Left forelimb (tissue), 1 donor: ENCODE data around the gene NACC2.

Experiments
- DNase-seq: peaks from one replicate; pipeline ENCODE4 v3.0.0-alpha.2; 2018; ENCODE audit warnings: low spot score

The NACC2 gene

GRCh38 chr9:136011703-136012496 is 83.2 kb downstream of the NACC2 start:
- no peak for DNase-seq

- no peak for DNase-seq
Observed at GRCh38 chr9:136011376-136011702, 83.8 kb downstream of the NACC2 start.

- DNase-seq, result no peak
Observed at GRCh38 chr9:136010615-136011361, 84.3 kb downstream of the NACC2 start.

DNA sequence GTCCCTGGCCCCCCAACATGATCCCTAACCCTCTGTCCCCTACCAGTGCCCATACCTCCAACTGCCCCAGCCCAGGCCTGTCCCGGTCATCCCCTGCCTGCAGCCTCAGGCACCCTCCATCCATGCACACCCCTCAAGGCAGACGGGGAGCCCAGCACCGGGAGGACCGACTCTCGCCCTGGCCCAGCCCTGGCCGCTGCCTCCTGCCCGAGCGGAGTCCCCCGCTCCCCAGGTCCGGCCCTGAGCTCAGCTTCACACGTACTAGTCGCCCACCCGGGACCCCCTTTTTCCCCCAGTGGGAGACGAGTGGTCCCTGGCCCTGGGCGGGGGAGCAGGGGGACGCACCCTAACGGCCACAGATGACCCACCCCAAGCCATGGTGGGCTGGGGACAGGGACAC is 84.9 kb downstream of the NACC2 start:
- DNase-seq, result no peak

DNA sequence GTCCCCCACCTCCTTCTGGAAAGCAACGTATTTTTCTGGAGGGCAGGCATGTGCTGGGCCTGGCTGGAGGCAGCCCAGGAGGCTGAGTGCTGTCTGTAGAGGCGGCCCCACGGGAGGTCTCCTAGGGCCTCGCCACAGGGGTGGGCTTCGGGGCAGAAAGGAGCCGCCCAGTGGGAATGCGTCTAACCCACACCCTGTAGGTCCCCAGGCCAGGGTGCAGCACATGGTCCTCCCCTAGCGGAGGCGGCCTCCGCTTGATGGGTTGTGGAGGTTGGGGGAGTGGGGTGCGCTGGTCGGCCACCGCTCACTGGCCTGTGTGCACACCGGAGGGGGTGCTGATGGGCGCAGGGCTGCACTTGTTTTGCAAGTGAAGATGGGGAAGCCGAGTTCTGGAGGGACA is 85.6 kb downstream of the NACC2 start:
- no peak for DNase-seq

DNA sequence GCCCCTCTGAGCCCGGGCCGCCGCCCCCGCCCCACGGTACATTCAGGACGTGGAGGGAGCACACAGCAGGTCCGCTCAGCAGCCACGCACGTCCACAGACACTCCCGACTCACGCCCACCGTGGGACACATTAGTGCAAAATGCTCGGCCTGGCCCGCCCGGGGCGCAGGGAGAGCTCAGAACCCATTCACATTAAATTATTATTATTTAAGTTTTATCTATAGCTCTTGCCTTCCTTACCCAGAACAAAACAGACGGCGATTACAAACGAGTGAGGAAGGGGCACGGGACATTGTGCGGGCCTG is 86.4 kb downstream of the NACC2 start:
- no peak for DNase-seq

- no peak for DNase-seq
Observed at GRCh38 chr9:136007934-136008692, 87.0 kb downstream of the NACC2 start.

DNA sequence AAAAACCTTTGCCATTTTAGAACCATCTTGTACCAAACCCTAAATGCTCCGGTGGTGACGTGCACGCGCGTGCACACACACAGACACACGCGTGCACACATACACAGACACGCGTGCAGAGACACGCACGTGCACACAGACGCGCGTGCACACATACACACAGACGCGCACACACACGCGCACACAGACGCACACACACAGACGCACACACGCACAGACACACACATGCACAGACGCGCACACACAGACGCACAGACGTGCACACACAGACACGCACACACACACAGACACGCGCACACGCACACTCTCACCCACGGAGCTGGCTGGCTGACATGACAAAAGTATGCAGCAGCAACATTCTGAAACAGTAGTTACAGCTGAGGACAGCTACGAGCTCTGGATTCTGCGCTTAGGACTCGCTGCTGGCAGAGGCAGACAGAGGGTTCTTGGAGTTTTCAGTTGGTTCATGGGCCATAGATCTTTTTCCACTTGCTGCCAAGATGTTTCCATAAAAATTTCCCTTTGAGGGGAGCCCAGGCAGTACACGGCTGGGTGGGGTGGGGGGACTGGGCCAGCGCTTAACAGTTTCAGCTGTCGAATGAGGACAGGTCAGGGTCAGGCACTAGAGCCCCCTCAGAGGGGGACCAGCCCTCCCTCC is 87.7 kb downstream of the NACC2 start:
- no peak for DNase-seq

DNA sequence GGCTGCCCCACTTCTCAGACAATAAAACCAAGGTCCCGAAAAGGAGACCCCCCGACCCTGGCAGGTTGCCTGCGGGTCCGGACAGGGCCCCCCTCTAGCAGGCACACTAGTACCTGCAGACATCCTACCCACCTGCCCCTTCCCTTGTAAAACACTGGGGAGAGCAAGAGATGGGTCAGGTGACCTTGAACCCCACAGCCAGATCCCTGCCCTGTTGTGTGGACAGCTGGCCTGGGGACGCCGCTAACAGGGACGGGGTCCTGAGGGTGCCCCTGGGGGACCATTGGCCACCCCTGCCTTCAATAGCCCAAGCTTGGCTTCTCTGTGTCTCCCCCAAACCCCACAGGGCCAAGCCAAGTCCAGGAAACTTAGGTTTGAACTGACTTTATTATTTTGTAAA is 88.9 kb downstream of the NACC2 start:
- DNase-seq, result no peak

DNA sequence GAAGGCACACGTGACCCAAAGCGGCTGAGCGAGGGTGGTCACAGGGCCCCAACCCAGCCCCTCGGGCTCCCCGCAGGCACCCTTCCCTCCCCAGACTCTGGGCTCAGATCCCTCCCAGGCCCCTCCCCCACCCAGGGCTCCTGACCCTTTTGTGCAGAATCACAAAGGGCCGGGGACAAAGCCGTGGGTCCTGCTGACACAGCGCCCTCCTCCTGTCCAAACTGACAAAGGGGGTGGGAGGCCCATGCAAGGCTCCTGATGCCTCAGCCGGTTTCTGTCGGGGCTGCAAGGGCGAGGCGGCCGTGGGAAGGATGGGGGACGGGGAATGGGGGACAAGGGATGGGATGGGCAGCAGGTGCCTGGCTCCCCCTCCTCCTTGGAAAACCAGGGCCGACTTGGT is 90.4 kb downstream of the NACC2 start:
- no peak for DNase-seq

- no peak for DNase-seq
Observed at GRCh38 chr9:136004219-136004618, 90.9 kb downstream of the NACC2 start.

DNA sequence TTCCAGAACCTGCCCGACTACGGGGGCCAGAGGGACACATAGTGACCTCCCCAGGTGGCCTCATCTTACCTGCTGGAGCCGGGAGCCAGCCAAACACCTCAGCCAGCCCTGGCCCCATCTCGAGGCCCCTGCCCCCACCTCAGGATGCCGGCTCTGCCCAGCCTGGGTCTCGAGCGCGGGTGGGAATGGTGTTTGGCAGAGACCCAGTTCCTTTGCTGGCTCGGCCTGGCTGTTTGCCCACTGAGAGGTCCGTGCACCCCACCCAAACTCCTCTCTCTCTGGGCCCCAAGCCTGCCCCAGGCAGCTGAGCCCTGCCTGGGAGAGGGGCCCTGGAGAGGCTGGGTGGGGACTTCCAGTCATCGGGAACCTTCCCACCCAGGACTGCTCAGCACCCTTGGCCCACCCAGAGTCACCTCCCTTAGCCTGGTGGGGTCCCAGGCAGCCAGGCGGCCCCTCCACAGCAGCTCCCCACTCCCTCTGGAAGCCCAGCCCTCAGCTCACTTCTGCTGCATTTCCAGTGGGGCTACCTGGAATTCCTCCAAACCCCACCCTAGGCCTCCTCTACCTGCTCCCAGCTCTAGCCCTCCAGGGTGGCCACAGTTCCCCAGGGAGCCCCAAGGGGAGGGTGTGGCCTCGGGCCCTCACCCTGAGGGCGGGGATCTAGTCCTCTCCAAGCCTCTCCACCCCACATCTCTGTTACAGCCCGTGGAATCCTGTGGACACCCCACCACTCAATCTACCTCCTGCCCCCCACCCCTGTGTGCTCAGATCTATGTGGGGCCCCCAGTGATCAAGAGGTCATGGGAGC is 91.5 kb downstream of the NACC2 start:
- DNase-seq, result no peak

DNA sequence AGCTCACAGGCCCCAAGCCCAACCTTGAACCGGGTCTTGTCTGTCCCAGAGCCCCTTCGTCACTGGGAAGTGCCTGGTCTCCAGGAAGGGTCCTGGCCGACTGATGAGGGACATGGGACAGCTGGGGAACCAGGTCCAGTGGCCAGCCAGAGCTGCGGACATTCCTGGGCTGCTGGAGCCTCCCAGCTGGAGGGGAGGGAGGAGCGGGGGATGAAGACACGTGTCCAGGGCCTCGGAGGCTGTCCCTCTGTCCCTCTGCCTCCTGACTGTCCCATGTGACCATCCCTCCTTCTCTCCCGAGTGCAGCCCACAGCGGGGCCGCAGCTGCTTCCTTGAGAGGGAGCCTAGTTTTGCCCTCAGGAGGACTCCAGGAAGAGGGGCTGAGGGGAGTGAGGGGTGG is 92.2 kb downstream of the NACC2 start:
- DNase-seq, result no peak

DNA sequence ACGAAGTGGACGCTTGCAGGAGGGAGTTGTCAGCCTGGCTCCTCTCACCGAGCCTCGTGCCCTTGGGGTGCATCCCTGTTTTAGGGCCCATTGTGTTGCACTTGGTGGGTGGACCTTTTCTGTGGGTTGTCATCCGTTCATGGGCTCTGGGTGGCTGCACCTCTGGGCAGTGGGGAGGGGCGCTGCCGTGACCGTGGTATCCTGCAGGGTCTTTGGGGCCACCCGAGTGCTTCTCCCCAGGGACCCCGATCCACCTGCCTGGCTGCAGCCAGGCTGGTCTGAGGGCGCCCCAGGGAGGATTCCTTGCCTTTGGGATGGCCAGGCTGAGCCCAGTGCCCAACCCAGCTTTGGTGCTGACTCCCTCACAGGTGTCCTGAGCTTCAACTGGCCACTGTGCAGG is 92.9 kb downstream of the NACC2 start:
- no peak for DNase-seq

- no peak for DNase-seq
Observed at GRCh38 chr9:136001231-136001630, 93.9 kb downstream of the NACC2 start.

GRCh38 chr9:135998410-135999071 is 96.5 kb downstream of the NACC2 start:
- DNase-seq, result no peak

DNA sequence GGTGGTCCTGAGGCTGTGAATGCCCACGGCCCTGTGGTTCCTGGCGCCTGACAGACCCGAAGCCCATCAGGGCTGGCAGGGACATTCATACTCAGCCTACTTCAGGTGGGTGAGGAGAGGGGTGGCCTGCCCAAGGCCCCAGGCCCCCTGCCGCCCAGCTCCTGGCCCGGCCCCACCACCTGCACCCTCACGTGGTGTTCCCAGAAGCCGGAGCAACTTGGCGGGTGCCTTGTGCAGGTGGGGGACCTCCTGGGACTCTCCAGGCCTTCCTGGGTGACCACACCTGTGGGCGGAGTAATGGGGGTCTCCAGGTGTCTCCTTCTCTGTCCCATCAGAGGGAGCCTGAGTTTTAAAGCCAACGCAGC is 97.1 kb downstream of the NACC2 start:
- no peak for DNase-seq

DNA sequence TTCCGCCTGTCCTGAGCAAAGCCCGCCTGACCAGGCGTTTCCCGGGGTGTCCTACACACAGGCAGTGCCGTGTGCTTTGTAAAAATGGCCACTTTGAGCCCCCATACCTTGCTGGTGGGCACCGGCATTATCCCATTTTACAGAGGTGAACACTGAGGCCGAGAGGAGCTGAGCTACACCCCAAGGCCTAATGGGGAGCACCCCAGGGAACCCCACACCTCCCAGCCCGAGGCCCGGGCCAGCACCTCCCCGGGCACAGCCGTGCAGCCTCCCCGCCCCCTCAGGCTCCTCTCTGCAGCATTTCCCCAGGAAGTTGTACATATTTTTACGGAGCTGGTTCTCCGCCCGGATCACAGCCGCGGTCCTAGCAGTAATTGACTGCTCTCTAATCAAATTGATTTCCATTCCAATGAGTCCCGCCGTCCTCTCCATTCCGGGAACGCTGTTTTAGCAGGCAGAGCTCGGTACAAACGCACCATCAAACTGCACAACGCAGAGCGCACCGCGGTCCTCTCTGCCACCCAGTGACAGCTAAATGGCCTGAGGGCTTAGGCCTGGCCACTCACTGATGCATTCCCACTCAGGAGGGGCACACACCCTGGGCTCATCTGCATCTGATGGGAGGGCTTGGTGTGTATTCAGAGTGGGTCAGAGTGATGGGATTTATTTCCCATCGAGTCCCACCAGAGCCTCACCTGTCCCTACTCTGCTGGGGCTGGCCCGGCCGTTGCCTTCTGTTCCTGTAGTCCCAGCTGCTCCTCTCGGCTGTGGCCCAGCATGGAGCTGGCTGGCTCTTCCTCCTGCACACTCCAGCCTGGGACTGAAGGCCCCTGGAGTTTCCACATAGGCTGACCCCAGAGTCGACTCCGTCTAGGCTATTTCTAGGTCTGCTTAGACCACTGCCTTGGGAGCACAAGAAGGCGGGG is 97.7 kb downstream of the NACC2 start:
- no peak for DNase-seq

- no peak for DNase-seq
Observed at GRCh38 chr9:135995816-135996215, 99.3 kb downstream of the NACC2 start.

- no peak for DNase-seq
Observed at GRCh38 chr9:135994501-135995192, 100.4 kb downstream of the NACC2 start.
